ENCODE measurements around the gene TENT5C.

Gene TENT5C

DNA sequence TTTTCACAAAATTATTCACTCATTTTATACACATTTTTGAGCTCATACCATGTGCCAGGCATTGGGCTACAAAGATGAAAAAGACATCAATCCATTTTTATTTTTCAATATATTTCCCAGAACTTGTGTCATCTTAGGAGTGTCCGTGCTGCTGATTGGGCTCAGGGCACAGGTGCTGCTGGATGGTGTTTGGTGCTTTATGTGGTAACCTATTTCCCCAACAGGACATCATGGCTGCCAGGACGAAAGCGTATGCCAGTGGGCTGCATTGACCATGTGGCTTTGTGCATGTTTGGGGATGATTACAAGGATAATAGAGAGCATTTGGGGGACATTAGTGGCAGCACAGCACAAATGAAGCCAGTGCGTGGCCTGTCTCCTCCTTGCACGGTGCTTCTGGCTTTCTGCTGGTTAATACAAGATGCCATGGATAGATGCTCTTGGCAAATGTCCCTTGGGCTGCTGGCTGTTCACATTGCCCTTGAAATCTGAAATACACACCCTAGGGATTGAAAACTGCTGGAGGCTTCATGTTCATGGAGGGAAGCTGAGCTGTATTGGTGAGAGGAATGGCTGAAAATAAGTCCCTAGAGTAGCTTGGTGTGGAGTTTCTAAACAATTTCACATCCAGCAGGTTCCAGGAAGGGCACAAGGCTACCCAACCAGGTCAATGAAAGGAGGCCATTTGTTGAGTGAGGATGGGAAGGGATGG lies 52.3 kb downstream of the TENT5C start:
- no peak for DNase-seq

DNA sequence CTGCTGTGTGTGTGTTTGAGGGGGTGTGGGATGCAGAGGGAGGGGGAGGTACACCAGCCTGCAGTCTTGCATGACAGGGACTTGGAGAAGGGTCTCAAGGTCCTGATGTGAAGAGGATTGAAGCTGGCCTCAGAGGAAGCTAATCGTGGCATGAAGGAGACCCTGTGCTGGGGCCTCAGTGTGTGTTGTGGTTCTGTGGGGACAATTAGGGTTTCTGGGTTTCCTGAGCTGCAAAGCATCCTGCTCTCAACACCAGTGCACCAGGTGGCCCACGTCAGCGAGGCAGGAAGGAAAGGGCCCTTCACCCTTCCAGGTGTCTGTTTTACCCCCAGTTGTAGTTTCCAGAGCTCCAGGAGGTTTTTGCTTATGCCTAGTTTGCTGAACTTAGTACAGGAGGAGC lies 52.8 kb downstream of the TENT5C start:
- DNase-seq: no peak

DNA sequence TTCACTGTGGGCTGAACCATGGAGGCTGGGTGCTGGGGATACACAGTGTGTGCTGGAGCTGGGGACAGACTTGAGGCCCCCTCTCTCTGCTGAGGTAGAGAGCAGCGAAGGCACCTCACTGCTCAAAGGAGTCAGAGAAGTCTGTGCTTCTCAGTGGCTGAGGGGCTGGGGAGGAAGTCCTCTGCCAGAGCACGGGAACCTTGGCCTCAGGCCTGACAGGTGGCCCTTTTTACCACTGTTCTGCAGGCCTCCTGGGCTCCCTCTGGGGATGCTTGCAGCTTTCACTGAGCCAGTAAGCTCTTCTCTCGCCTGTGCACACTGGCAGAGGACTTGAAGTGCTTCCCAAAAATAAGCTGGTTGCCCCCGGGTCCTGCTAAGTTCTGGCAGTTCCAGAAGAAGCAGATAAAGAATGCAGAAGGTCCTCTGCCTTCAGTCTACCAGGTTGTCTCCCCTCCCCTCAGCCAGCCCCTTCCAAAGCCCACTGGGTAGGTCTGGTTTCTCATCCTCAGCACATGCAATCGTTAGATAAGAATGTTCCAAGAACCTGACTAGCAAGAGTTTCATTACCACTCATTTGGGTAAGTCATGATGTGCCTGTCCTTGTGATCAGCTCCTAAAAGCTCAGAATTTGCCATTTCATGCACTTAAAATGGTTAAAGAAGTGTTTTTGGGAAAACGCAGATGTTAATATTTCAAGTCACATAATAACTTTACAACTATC lies 53.9 kb downstream of the TENT5C start:
- no peak for DNase-seq

DNA sequence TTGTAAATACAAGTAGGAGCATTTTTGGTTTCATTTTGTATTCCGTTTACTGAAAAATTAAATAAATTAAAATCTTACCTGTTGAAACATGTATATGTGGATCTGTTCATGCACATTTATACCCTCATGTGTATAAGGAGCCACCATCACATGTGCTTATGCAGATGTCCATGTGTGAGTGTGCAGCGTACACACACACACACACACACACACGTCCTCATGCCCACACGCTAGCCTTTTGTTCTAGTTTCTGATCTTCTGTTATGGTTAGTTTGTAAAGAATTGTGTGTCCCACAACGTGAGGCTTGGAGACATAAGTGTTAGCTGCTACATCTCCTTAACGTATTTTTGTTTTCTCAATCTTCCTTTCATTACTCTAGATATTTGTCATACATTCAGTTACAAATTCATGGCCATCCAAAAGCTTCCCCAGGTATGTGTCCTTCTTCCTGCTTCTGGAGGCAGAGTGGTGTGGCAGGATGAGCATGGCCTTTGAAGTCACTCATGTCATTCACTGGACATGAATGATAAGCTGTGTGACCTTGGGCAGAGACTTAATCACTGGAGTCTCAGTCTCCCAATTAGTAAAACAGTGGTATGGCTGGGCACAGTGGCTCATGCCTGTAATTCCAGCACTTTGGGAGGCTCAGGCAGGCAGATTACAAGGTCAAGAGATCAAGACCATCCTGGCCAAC lies 54.6 kb downstream of the TENT5C start:
- no peak for DNase-seq

DNA sequence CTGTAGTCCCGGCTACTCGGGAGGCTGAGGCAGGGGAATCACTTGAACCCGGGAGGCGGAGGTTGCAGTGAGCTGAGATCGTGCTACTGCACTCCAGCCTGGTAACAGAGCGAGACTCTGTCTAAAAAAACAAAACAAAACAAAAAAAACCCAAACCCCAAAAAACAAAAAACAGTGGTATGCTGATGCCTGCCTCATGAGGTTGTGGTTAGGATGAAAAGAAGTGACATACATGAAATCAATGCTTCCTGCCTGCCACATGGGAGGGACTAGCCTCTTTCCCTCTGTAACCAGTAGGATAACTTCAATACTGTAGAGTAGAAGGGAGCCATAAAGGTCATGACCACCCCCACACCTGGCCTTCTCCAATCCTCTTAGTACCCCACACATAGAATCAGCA lies 55.2 kb downstream of the TENT5C start:
- DNase-seq: no peak

DNA sequence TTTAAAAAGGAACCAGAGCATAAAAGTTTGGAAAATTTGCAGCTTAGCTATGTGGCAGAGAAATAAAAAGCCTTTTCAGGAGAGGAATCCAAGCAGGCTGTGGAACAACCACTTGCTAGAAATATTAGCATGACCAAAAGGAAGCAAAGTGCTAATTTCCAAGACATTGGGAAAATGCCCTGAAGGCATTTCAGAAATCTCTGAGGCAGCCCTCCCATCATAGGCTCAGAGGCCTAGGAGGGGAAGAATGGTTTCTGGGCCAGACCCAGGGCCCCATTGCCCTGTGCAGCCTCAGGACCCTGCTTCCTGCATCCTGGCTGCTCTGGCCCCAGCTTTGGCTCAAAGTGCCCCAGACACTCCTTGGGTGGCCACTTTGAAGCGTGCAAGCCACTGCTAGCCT lies 56.8 kb downstream of the TENT5C start:
- DNase-seq: no peak

DNA sequence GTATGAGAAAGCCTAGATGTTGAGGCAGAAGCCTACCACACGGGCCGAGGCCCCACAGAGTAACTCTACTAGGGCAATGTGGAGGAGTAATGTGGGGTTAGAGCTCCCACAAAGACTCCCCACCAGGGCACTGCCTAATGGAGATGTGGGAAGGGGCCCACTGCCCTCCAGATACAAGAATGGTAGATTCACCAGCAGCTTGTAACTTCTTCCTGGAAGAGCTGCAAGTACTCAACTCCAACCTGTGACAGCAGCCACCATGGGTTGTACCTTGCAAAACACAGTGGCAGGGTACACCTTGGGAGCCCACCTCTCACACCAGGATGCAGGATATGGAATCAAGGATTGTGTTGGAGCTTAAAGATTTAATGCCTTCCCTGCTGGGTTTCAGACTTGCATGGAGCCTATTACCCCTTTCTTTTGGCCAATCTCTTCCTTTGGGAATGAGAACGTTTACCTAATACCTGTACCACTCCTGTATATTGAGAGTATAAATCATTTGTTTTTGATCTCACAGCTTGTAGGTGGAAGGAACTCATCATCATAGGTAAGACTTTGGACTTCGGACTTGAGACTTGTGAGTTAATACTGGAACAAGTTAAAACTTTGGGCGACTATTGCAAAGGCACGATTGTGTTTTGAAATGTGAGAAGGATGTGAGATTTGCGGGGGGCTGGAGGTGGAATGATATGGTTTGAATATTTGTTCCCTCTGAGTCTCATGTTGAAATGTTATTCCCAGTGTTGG lies 57.5 kb downstream of the TENT5C start:
- DNase-seq: no peak

DNA sequence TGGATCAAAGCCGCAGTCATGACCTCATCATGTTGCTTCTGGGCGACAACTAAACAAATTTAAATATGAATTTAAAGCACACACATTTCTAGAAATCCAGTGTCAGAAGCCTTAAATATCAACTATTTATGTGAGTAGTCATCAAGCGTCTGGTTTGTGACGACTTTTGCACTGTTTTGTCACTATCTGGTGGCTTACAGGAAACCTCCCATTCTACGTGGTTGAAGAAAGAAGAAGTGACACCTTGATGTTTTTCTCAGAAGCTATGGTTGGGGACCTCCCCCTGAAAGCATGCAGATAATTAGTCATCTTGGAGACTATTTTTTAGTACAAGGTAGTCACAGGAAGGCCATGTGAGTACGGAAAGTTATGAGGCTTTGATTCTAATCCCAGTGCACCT lies 58.5 kb downstream of the TENT5C start:
- no peak for DNase-seq

DNA sequence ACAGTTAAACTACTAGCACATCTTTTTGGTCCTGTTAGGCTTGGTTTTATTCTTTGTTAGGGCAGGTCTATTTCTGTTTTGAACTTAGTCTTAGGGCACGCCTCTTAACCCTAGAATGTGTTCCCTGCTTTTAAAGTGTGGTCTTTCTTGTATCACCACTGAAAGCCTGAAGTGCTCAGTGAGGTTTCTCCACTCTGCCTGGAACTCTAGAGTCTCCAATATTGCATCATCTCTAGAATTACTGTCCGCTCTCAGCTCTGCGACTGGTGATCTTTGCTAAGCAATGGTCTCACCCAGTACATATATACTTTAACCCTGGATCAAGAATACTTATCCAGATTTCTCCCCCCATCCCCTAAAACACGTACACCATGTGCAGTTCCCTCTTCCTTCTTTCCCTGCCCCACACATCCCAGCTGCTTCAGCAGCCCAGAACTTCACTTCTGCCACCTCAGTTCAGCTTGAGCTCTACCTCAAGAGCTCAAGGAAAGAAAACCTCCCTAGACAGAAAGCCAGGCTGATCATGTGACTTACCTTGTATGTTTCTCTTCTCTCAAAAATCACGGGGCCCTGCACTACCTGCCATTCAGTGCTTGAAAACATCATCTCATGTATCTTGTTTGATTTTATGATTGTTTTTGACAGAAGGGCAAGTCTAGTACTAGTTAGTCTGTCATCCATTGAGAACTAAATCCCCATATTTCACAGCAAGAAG lies 59.9 kb downstream of the TENT5C start:
- DNase-seq: no peak

DNA sequence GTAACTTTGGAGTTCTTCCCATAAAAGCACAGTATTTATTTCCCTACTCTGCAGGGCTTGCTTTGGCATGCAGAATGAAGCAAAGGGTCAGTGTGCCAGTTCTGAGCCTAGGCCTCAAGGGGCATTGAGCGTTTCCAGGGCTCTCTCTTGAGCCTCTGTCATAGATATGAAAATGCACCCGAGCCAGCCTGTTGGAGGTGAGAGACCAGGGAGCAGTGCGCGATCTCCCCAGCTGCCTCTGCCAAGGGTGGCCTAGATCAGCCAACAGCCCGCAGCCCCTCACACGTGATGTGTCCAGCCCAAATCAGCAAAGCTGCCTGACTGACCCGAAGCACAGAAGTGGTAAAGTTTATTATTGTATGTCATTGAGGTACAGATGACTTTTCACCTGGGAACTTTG lies 63.7 kb downstream of the TENT5C start:
- no peak for DNase-seq

DNA sequence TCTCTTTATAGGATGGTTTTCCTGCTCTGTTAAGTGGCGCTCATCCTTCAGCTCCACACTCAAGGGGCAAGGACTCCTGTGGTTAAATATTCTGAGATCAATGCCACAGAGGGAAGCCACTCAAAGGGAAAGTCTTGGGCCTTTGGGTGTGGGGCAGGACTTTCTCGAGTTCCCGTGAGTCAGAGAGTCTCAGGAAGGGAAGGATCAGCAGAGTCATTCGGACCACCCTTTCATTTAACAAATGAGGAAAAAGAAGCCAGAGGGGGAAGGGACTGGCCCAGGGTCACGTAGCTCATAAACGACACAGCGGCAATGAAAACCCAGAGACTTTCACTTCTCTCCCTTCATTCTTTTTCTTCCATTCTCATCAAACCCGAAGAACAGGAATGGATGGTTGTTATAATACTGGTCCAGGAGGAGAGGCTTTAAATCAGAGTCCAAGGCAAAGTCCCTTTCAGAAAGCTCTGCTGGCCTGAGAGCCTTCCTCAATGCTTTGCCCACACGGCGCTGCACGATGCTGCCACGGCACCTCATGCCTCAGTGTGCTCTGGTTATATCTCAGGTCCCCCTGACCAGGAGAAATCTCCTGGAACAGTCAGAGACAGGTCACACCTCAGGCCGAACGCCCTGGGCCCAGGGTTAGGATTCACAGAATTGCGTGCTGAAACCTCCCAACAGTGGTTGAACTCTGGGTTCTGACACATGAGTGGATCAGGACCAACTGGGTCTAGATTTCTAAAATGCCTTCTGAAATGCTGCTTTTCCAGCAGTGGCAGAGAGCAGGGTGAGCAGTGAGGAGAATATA lies 65.3 kb downstream of the TENT5C start:
- no peak for DNase-seq

DNA sequence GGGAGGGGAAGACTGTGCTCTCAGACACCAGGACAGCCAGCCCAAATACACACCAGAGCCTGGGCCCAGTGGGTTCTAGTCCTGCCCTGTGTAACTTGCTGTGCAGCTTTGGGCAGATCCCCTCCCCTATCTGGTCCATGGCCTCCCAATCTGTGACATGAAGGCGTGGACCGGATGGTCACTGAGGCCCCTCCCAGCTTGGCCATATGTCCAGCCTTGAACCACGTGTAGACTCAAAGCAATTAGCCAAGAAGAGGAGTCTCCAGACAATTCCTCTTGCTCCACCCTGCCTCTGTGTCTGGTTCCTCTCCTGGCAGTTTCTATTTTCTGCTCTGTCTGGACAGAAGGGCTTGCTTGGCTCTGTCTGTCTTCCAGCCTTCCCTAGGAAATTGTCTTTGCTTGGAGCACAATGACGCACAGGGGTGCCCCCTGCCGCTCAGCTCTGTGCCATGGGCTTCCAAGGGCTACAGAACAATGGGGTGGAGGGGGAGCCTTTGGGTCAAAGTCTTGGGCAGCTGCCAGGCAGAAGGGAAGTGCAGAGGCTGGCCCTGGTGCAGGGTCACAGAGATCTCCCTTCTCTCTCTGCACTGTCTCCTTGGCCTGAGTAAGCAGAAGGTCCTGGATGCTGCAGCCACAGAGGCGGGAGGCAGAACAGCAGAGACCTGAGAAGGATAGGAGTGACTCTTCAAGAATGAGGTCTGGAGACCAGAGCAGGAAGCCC lies 66.1 kb downstream of the TENT5C start:
- peak; percentile 22 for DNase-seq

DNA sequence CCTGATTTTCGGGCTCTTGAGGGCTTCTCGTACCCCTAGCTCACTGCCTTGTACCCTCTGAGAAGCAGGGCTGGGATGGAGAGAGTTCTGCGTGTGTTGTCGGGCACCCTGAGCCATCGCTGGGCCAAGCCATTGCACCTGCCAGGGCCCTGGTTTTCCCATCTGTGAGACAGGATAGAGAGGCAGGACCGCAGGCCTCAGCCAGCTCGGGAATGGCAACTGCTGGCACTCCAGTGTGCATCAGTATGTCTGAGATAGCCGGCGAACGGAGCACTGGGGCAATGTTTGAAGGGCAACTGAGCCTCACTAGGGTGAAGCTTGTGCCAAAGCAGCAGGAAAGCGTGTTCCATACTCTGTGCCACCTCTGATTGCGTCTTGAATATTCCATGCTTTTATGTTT lies 66.9 kb downstream of the TENT5C start:
- no peak for DNase-seq

DNA sequence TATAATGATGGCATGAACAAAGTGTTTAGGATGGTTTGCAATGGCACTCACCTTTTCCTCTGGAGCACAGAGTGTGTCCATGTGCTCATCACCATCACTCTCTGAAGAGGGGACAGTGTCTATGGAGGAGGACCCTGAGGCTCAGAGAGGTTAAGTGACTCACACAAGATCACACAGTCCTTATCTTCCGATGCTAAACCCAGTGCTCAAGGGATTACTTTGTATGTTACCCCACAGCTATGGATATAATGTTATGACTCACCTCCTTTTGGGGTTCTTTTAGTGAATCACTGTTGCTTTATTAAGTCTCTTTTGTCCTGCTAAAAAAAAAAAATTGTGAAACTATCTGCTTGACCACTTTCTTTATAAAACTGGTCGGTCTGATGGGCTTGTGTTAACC lies 67.6 kb downstream of the TENT5C start:
- peak; percentile 59 for DNase-seq

DNA sequence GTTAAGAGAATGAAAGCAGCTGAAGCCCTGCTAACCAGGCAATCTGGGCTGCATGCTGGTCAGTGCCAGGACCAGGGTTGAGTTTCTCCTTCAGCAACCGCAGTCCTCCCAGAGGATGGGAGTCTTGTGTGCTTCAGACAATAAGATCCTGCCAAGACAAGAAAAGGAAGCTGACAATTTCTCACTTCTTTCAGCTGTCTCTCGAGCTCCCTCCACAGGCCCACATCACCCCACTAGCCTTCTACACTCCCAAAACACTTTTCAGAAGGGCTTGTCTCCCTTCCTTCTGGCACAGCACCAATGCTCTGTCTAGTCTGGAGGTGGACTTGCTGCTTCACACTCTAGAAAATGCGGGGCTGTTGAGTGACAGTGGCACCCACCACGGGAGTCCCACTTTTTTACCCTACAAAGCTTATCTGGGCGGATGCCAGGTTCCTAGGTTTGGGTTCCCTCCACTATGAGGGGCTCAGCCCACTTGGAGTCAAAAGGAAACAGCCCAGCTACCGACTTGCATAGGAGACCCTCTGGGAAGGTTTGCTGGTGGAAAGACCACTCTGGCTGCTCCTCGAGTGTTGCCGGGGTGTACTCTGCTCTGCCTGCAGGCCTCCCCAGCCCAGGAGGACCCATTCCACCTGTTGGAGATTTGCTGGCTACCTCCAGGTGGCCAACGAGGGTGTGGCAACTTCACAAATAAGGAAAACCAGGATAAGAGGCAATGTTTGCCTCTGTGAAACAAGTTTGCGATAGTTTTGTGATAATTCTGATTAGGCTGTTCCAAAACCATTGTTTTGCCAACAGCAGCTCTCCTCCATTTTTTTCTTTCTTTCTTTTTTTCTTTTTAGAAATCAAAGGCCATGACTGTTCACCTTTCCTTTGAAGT lies 68.9 kb downstream of the TENT5C start:
- DNase-seq: peak; percentile 37

DNA sequence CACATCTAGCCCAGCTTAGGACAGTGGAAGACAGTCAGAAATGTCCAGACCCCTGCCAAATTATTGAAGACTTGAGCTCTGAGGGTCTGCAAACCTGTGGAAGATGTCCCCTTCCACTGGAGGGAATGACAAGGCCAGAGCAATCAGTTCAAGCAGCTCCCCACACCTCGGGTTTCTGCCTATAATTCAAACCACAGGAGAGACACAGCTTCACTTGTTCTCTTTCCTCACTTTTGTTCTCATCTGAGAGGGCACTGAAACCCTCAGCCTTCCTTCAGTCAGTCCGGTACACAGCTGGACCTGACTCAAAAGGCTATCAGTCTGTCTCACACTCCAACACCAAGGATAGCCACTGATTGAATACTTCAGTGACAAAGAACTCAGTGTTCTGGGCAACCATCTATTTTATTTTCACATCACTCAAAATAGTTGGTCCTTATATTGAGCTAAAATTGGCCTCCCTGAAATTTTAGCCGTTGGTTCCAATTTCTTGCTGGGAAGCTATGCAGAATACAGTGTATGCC lies 70.1 kb downstream of the TENT5C start:
- no peak for DNase-seq

DNA sequence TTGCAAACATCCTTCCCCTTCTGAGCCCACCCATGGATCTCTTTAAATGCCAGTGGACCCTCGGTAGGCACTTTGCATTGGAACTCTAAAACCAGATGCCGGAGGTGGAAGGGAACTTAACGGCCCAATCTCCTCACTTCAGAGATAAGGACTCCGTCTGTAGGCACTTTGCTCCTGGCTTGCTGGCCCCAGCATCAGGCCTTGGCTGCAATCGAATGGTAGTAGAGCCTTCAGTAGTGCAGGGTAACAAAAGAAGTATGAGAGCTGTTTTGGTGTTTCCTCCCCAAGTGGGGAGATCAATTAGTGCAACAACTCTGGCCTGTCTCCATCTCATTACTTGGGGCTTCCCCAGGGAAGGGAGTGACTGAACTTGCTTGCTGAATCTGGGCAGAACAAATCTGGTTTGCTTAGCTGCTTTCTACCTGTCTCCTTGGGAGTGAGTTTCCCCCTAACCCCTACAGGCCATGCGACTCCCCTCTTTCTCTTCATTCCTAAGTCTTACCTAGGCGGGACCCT lies 70.8 kb downstream of the TENT5C start:
- no peak for DNase-seq
